MV-4-11 (cell line): ENCODE data around the gene BDKRB1.
"Not testable (repeated sequence)": the region's sequence is repeated elsewhere in the genome, so short reads cannot be mapped to it uniquely, and the experiment has no call there.

Experiments
- DNase-seq: peaks from one replicate; lab custom pipeline; 2025; lab: John Stamatoyannopoulos, UW

BDKRB1 gene

GRCh38 chr14:96233661-96234060 lies 22.3 kb upstream of the BDKRB1 start:
- DNase-seq: no peak

- DNase-seq: no peak
These were observed 20.6 kb upstream of the BDKRB1 start for GRCh38 chr14:96235426-96235825.

DNA sequence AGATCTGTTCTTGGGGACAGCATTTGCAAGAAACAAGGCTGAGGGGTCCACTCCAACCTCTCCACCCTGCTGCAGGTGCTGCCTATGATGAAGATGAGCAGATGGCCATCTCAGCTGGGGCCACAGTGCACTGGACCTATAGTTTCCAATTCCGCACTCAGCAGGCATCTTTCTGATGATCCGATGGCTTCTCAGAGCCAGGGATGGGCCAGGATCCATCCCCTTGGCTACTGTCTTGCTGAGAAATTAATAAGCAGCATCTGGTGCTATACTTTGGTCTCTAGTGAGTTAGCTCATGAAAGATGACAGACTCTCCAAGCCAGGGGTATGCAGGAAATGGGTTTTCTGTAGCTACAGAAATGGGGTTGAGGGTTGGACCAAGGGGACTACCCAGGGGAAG lies 18.4 kb upstream of the BDKRB1 start:
- DNase-seq: no peak

DNA sequence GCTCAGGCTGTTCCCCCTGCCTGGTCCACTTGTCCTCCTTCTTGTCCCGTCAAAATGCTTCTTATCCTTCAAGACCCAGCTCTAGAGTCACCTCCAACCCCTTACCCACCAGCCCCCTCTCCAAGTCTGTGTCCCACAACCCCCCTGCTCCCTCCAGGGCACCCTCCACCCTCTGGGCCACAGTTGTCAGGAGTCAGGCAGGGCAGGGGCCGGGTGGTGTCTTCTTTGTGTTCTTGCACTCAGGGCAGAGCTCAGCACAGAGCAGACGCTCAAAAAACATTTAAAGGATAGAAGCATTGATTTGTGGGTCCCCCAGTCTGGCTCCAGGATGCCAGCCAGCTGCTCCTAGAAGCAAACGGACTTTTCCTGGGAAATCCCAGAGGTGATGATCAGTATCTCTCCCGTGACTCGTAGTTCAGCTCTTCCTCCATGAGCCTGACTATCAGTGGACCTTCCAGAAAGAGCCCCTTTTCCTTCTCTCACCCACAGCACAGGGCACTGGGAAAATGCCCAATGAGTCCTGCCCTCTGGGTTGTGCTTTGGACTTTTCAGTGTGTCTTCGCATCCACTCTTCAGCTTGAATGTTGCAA lies 17.2 kb upstream of the BDKRB1 start:
- no peak for DNase-seq

- DNase-seq: no peak
These were observed 16.3 kb upstream of the BDKRB1 start for GRCh38 chr14:96239711-96240141.

- no peak for DNase-seq
These were observed 15.4 kb upstream of the BDKRB1 start for GRCh38 chr14:96240641-96241040.

DNA sequence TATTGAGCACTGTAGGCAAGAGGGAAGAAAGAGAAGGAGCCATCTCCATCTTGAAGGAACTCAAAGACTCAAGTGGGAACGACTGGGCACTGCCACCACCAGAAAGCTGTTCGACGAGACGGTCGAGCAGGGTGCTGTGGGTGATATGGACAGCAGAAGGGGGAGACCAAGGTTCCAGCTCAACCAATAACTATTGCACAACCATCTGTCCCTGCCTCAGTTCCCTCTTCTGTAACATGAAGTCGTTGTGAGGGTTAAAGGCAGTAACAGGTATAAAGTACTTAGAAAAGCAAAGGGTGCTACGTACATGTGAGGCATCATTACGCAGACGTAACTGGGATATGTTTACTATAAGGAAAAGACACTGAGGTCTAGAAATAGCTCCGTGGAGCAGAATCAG lies 13.9 kb upstream of the BDKRB1 start:
- DNase-seq: no peak

DNA sequence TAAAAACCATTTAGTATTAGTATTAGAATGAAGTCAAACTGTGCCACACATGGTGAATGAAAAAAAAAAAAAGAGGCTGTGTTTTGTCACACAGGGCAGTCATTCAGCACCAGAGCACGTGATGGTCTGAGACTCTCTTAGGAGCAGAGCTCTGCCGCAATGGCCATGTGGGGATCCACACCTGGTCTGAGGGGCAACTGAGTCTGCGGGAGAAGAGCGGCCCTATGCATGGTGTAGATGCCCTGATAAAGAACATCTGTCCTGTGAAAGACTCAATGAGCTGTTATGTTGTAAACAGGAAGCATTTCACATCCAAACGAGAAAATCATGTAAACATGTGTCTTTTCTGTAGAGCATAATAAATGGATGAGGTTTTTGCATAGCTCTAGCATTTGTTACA lies 12.2 kb upstream of the BDKRB1 start:
- DNase-seq: no peak

- DNase-seq: not testable (repeated sequence)
These were observed 10.9 kb upstream of the BDKRB1 start for GRCh38 chr14:96245074-96245473.

DNA sequence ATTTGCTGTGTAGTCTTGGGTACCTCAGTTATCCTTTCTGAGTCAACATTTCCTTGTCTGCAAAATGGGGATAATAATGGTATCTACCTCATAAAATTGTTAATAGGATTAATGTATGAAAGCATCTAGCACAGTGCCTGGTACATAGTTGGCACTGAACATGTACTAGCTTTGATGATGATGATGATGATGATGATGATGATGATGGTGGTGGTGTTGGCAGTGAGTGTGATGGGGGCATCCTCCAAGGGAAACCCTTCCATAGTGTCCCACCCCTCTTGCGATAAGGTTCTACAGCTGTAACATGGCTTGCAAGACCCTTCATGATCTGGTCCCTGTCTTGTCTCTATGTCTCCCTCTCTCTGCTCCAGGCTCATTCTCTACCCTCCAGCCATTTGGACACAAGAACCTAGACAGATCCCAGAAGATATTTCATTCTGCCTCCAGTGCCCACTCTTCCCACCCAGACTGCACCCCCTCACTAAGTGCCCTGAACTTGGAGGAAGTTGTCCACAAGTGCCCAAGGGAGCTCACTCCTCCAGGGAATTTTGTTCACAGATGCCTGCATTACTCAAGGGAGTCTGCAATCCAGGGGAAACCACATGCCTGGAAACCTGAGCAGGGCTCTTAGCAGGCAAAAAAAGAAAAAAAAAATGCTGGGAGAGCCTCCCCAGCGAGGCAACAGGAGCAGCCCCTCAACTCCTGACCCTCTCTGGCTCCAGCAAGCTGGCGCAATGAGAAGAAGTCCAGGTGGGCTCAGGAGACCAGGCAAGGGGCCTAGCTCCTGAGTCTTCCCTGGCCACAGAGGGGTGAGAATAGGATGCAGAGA lies 10.1 kb upstream of the BDKRB1 start:
- DNase-seq: no peak

GRCh38 chr14:96246539-96246847 lies 9.5 kb upstream of the BDKRB1 start:
- peak; percentile 33 for DNase-seq

DNA sequence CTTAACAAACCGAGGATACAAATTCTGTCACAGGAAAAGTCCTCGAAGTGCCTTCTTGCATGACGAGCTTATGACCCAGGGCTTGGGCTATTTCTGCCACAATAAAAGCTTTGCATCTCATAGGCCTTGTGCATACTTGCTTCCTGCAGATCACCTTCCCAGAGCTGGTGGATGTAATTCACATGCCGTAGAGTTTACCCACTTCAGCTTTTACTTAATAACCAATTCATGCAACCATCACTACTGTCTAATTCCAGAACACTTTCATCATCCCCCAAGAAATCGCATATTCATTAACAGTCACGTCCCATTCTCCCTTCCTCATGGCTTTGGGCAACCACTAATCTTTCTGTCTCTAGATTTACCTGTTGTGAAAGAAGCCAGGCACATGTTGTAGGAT lies 9.0 kb upstream of the BDKRB1 start:
- DNase-seq: peak; percentile 10

- peak; percentile 95 for DNase-seq
These were observed 7.0 kb upstream of the BDKRB1 start for GRCh38 chr14:96249029-96249428.

- no peak for DNase-seq
These were observed 5.5 kb upstream of the BDKRB1 start for GRCh38 chr14:96250485-96250884.

DNA sequence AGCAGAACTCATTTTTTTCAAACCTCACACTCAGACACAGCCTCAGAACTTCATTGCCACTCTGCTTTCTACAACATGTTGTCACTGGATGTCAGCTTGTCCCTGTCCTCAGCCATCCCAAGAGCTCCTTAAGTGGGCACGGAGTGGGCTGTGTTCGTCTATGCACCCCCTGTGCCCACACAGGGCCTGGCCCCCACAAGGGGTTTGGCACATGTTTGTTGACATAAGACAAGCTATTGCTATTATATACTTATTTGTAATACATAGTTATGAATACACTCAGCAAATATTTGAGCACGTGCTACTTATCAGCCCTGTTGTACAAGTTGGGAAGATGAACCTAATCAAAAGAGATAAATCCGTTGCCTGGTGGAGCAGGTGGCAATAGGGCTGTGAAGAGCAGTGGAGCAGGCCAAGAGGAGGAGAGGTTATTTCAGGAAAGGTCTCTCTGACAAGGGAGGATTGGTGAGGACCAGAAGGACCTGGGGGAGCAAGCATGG lies 4.3 kb upstream of the BDKRB1 start:
- no peak for DNase-seq

DNA sequence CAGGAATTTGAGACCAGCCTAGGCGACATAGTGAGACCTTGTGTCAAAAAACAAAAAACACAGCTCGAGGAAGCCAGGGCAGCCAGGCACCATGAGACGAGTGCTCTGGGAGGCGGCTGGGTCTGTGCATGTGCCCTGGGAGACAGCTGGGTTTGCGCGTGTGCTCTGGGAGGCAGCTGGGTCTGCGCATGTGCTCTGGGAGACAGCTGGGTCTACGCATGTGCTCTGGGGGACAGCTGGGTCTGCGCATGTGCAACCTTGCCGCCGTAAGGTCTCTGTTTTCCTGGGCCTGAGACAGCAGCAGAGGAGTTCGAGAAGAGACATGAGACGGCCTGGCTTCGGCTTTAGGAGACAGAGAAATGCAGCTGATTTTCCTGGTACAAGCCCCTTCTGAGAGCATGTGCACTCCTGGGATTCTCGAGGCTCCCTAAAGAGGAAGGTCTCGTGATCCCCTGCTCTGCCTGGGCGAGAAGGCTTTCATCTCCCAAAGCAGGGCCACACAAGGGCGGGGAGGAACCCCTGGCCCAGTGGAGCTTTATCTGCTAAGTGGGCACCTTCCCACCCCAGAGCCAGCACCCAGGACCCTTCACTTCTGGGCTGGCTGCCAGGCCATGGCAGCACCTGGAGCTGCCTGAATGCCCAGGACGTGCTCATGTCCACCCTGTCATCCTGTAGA lies 3.5 kb upstream of the BDKRB1 start:
- no peak for DNase-seq

DNA sequence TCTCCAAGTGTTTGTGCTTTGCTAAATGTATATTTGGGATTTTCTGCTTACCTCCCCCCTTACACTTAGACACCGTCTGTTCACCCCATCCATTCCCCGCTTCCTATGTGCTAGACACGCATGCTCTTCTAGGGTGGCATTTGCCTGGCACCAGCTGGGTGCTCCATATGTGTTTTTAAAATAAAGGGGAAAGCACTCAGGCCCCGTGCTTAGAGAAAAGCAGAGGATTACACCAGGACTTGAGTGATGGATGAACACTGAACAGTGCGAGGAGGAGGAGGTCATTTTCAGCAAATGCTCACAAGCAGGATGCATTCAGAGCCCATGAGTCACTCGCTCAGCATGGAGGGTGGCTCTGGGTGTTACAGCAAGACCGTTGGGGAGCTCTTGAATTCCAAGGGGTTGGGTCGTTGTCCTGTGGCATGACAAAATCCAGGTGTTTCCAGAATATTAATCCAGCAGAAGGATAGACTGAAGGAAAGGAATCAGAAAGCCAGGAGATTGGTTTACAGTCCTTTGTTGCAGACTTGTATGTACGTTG lies 2.9 kb upstream of the BDKRB1 start:
- DNase-seq: no peak

GRCh38 chr14:96254687-96255086 lies 1.3 kb upstream of the BDKRB1 start:
- no peak for DNase-seq

DNA sequence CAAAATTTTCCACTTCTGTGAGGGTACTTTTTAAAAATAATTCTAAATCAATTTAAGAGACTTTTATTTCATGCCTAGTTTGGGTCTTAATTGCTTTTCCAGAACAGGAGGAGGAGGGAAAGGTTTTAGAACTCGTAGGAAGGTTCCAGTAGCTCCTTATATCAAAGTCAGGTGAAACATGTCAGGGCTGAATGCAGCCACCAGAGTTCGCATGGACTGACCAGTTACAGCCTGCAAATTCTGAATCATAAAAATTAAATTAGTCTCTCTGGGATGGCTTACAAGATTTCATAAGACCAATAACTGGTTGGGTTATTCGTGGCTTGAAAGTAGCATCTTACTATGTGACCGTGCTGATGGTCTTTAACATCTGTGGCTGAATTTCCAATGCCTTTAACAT lies 397 bp downstream of the BDKRB1 start:
- DNase-seq: no peak

GRCh38 chr14:96257056-96257455 lies 1.0 kb downstream of the BDKRB1 start:
- no peak for DNase-seq

GRCh38 chr14:96257900-96258299 lies 1.9 kb downstream of the BDKRB1 start:
- DNase-seq: no peak

DNA sequence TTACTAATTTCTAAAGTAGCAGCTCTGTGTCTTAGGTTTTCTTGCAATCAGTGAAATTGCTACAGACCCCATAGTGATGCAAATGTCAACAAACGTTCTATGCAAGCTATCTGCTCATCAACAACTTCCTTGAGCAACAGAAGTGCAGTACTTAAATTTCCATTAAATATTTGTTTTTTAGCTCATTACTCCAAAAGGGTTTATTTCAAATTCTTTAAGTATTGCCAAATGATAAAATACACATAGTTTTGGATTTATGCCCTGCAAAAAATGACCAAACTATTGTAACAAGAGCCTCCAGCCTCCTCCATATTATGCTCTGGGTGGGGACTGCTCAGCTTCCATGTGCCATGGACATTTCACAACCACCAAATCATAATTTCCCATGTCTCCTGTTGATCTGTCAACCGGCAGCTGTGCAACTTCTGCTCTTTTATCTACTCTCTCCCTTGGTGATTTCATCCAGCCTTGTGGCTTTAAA lies 4.4 kb downstream of the BDKRB1 start:
- no peak for DNase-seq

GRCh38 chr14:96261053-96261452 lies 5.0 kb downstream of the BDKRB1 start:
- DNase-seq: no peak
